Thymus (tissue), 11 donors: ENCODE results near the gene DPYD. TPM values are rescaled to one million over a fixed set of nuclear protein-coding genes. Genes with fewer than 3 reads are reported as not detected.

ENCODE experiments used
- DNase-seq, 9 donors: peaks; one replicate each; pipeline ENCODE4 v3.0.0-alpha.2; 2013; ENCODE audit warnings: low spot score in 9 of 9, low read depth in 6 of 9, missing footprints in 1 of 9
- H3K27ac ChIP-seq, 2 donors: one replicate each; pipeline ENCODE4 v1.5.1; 2013; ENCODE audit warnings: control low read depth in 1 of 2, low read depth in 1 of 2, low read length in 1 of 2, mild to moderate bottlenecking in 1 of 2, moderate library complexity in 1 of 2
- H3K27me3 ChIP-seq, 2 donors: one replicate each; pipeline ENCODE4 v1.5.1; 2013; ENCODE audit warnings: low read length in 1 of 2; ENCODE audit not compliant: control insufficient read depth in 2 of 2, insufficient read depth in 1 of 2
- H3K36me3 ChIP-seq, 2 donors: one replicate each; pipeline ENCODE4 v1.5.1; 2013; ENCODE audit warnings: low read length in 1 of 2, mild to moderate bottlenecking in 1 of 2, moderate library complexity in 1 of 2; ENCODE audit not compliant: control insufficient read depth in 2 of 2, insufficient read depth in 2 of 2
- H3K4me1 ChIP-seq, 2 donors: one replicate each; pipeline ENCODE4 v1.5.1; 2013; ENCODE audit warnings: low read length in 2 of 2; ENCODE audit not compliant: control insufficient read depth in 2 of 2, insufficient read depth in 2 of 2
- H3K4me3 ChIP-seq, 2 donors: one replicate each; pipeline ENCODE4 v1.5.1; 2013; ENCODE audit warnings: low read length in 2 of 2, control low read depth in 1 of 2, mild to moderate bottlenecking in 1 of 2
- H3K9me3 ChIP-seq, 2 donors: one replicate each; pipeline ENCODE4 v1.5.1; 2013; ENCODE audit warnings: low read length in 1 of 2, mild to moderate bottlenecking in 1 of 2; ENCODE audit not compliant: control insufficient read depth in 2 of 2, insufficient read depth in 1 of 2
- WGBS: extraction: QIAGEN DNeasy Blood & Tissue Kit; methylation state at CpG from one replicate; pipeline ENCODE4 v1.1.7; 2013; 5-methylcytosine and 5-hydroxymethylcytosine counted together
- polyA plus RNA-seq: library from polyadenylated mRNA; stranded (reverse); fragments of 200-250 nt; gene quantifications from one replicate; pipeline ENCODE4 v1.2.3, GENCODE V29; 2013
- total RNA-seq: library from RNA; stranded (reverse); fragments of 120-200 nt; gene quantifications from one replicate; pipeline ENCODE4 v1.2.4, GENCODE V29; 2013
- donor health status: healthy.

Gene DPYD
- total and polyA plus RNA-seq, 2 donors: 13.1 to 29.4 TPM

GRCh38 chr1:97767381-97767780 is 153.5 kb downstream of the DPYD start:
- WGBS: 97% methylated on average over 4 of the region's 4 CpGs
- Histone ChIP-seq H3K9me3 (no peaks in the 10 kb centered on the region), H3K4me1 (no peaks in the 10 kb centered on the region), H3K27ac (no peak overlapping the region), H3K4me3 (no peak overlapping the region), H3K27me3 (no peaks in the 10 kb centered on the region), H3K36me3 (no peaks in the 10 kb centered on the region)
- DNase-seq: no peak

- 96% methylated on average over 1 of the region's 1 CpG for WGBS
- H3K36me3 ChIP-seq: no peaks in the 10 kb centered on the region
Measured at GRCh38 chr1:97764991-97765390, 155.8 kb downstream of the DPYD start.

GRCh38 chr1:97761637-97762036 is 159.2 kb downstream of the DPYD start:
- 94% methylated on average over 1 of the region's 1 CpG for whole genome bisulfite sequencing
- no peaks in the 10 kb centered on the region for H3K27me3 ChIP-seq
- no peaks in the 10 kb centered on the region for H3K9me3 ChIP-seq
- DNase-seq: no peak
- no peaks in the 10 kb centered on the region for H3K36me3 ChIP-seq
- H3K4me1 ChIP-seq: no peaks in the 10 kb centered on the region
- no peak overlapping the region for H3K4me3 ChIP-seq
- H3K27ac ChIP-seq: no peak overlapping the region

More at GRCh38 chr1:97764991-97765390, 155.8 kb downstream of the DPYD start:
- no peak overlapping the region for H3K4me3 ChIP-seq
- no peak overlapping the region for H3K27ac ChIP-seq
- H3K9me3 ChIP-seq: no peaks in the 10 kb centered on the region
- no peaks in the 10 kb centered on the region for H3K4me1 ChIP-seq
- no peak for DNase-seq
- no peaks in the 10 kb centered on the region for H3K27me3 ChIP-seq

GRCh38 chr1:97759078-97759477 is 161.8 kb downstream of the DPYD start:
- no peak for DNase-seq
- no peaks in the 10 kb centered on the region for H3K4me1 ChIP-seq
- H3K9me3 ChIP-seq: no peaks in the 10 kb centered on the region
- 99% methylated on average over 2 of the region's 2 CpGs for WGBS
- no peaks in the 10 kb centered on the region for H3K36me3 ChIP-seq
- H3K4me3 ChIP-seq: no peak overlapping the region
- no peaks in the 10 kb centered on the region for H3K27me3 ChIP-seq
- no peak overlapping the region for H3K27ac ChIP-seq

- H3K36me3 ChIP-seq: no peaks in the 10 kb centered on the region
- H3K27me3 ChIP-seq: no peaks in the 10 kb centered on the region
- H3K9me3 ChIP-seq: no peaks in the 10 kb centered on the region
- DNase-seq: no peak
- H3K4me1 ChIP-seq: no peaks in the 10 kb centered on the region
- WGBS: 96% methylated on average over 1 of the region's 1 CpG
- H3K27ac ChIP-seq: no peak overlapping the region
- H3K4me3 ChIP-seq: no peak overlapping the region
Measured at GRCh38 chr1:97758541-97759057, 162.2 kb downstream of the DPYD start.

GRCh38 chr1:97745912-97746311 is 174.9 kb downstream of the DPYD start:
- Histone ChIP-seq H3K9me3 (no peaks in the 10 kb centered on the region), H3K36me3 (no peaks in the 10 kb centered on the region)

GRCh38 chr1:97744977-97745376 is 175.9 kb downstream of the DPYD start:
- Histone ChIP-seq H3K4me1 (no peaks in the 10 kb centered on the region), H3K27me3 (no peaks in the 10 kb centered on the region), H3K4me3 (no peak overlapping the region), H3K27ac (no peak overlapping the region), H3K9me3 (no peaks in the 10 kb centered on the region), H3K36me3 (no peaks in the 10 kb centered on the region)
- no peak for DNase-seq

More at GRCh38 chr1:97745912-97746311, 174.9 kb downstream of the DPYD start:
- Histone ChIP-seq H3K4me3 (no peak overlapping the region), H3K27me3 (no peaks in the 10 kb centered on the region), H3K27ac (no peak overlapping the region), H3K4me1 (no peaks in the 10 kb centered on the region)
- no peak for DNase-seq

GRCh38 chr1:97743129-97743528 is 177.7 kb downstream of the DPYD start:
- Histone ChIP-seq H3K4me1 (no peaks in the 10 kb centered on the region), H3K27ac (no peak overlapping the region), H3K27me3 (no peaks in the 10 kb centered on the region), H3K9me3 (no peaks in the 10 kb centered on the region), H3K36me3 (no peaks in the 10 kb centered on the region), H3K4me3 (no peak overlapping the region)
- WGBS: 95% methylated on average over 3 of the region's 3 CpGs
- DNase-seq: no peak

GRCh38 chr1:97740891-97741290 is 179.9 kb downstream of the DPYD start:
- Histone ChIP-seq H3K27me3 (no peaks in the 10 kb centered on the region), H3K4me3 (no peak overlapping the region), H3K36me3 (no peaks in the 10 kb centered on the region), H3K4me1 (no peaks in the 10 kb centered on the region), H3K9me3 (no peaks in the 10 kb centered on the region), H3K27ac (no peak overlapping the region)
- WGBS: 100% methylated on average over 1 of the region's 1 CpG
- DNase-seq: no peak

GRCh38 chr1:97739596-97740103 is 181.2 kb downstream of the DPYD start:
- H3K36me3 ChIP-seq: no peaks in the 10 kb centered on the region
- 97% methylated on average over 2 of the region's 2 CpGs for WGBS

More at GRCh38 chr1:97739596-97740103, 181.2 kb downstream of the DPYD start:
- Histone ChIP-seq H3K27ac (no peak overlapping the region), H3K4me1 (no peaks in the 10 kb centered on the region), H3K9me3 (no peaks in the 10 kb centered on the region), H3K4me3 (no peak overlapping the region), H3K27me3 (no peaks in the 10 kb centered on the region)
- no peak for DNase-seq
